HepG2 (cell line): ENCODE data around the gene ABCB8. TPM values are rescaled to one million over a fixed set of nuclear protein-coding genes. Genes with fewer than 3 reads are reported as not detected.

Source experiments
- ATAC-seq: fragments of 200-7000 bp; cut with Tn5 transposase; 3 replicates; pipeline ENCODE4 v1.9.1; 2020; ENCODE audit warnings: mild to moderate bottlenecking, moderate library complexity
- BruUV-seq: library from RNA; stranded (reverse); fragments of 400-500 nt; replicated peaks from 2 replicates; lab custom pipeline; 2021; lab: Mats Ljungman, UMichigan
- CTCF ChIA-PET: fragments of 300-600 bp; formaldehyde crosslinking; extraction: SDS; loops from one replicate; lab custom pipeline; 2021; ENCODE audit warnings: low total read pairs, inconsistent platforms, low intra/inter-chr PET ratio; lab: Yijun Ruan, JAX
- POLR2A ChIA-PET: fragments of 350-600 bp; sonication (Branson Sonifier 250); formaldehyde crosslinking; loops from one replicate; lab custom pipeline; 2020; ENCODE audit warnings: antibody characterized with exemption, inconsistent platforms; lab: Yijun Ruan, JAX
- DNase-seq: peaks from one replicate; pipeline ENCODE4 v3.0.0-alpha.2; 2015; ENCODE audit warnings: low spot score
- FAIRE-seq: peaks from 3 replicates; lab custom pipeline; 2011; peaks lifted over from hg19 to GRCh38; lab: Jason Lieb, UNC
- H2AFZ ChIP-seq: one replicate; pipeline ENCODE4 v1.6.1; 2011; ENCODE audit warnings: low read length, inconsistent platforms
- H3K27ac ChIP-seq: fragments of 300-600 bp; 3 replicates; pipeline ENCODE4 v1.8.0; 2011; ENCODE audit warnings: mixed run types, mild to moderate bottlenecking, mixed read lengths, low read length, inconsistent platforms; ENCODE audit not compliant: insufficient read depth; ENCODE audit errors: extremely low read length
- H3K27me3 ChIP-seq, 2 experiments: fragments of 200-600 bp in 1 of 2; 2 replicates in 1 of 2; 3 replicates in 1 of 2; pipeline versions ENCODE4 v1.6.0 to v1.8.0; 2011; ENCODE audit warnings: low read length in 2 of 2, mild to moderate bottlenecking in 2 of 2, moderate library complexity in 2 of 2, inconsistent platforms in 1 of 2; ENCODE audit not compliant: insufficient read depth in 2 of 2, control insufficient read depth in 1 of 2
- H3K36me3 ChIP-seq, 2 experiments: fragments of 200-600 bp in 1 of 2; replicated peaks in 1 of 2; 2 replicates in 1 of 2; 3 replicates in 1 of 2; pipeline versions ENCODE4 v1.5.1 to v1.8.0; 2011; ENCODE audit warnings: low read length in 2 of 2, inconsistent platforms in 1 of 2; ENCODE audit not compliant: insufficient read depth in 2 of 2, control insufficient read depth in 1 of 2
- H3K4me1 ChIP-seq: 2 replicates; pipeline ENCODE4 v1.5.1; 2012; ENCODE audit warnings: low read length, inconsistent platforms; ENCODE audit not compliant: insufficient read depth
- H3K4me2 ChIP-seq: 2 replicates; pipeline ENCODE4 v1.6.0; 2011; ENCODE audit warnings: low read depth, low read length, inconsistent platforms
- H3K4me3 ChIP-seq, 3 experiments: fragments of 200-600 bp in 1 of 3; sonication (generic), shearing (Covaris generic) in 1 of 3; replicated peaks in 1 of 3; 2 replicates each; pipeline ENCODE4 v1.5.1; 2011 to 2016; ENCODE audit warnings: low read length in 3 of 3, inconsistent platforms in 2 of 3, low read depth in 2 of 3, mild to moderate bottlenecking in 2 of 3, control low read depth in 1 of 3, mixed read lengths in 1 of 3; ENCODE audit not compliant: insufficient read depth in 1 of 3
- H3K79me2 ChIP-seq: one replicate; pipeline ENCODE4 v1.6.1; 2011; ENCODE audit warnings: low read length, inconsistent platforms; ENCODE audit not compliant: insufficient read depth
- H3K9ac ChIP-seq: 2 replicates; pipeline ENCODE4 v1.6.0; 2011; ENCODE audit warnings: mild to moderate bottlenecking, low read depth, low read length, inconsistent platforms; ENCODE audit not compliant: insufficient read depth
- H3K9me3 ChIP-seq: 2 replicates; pipeline ENCODE4 v1.5.1; 2012; ENCODE audit warnings: mild to moderate bottlenecking, low read length
- H4K20me1 ChIP-seq: 2 replicates; pipeline ENCODE4 v1.6.0; 2011; ENCODE audit warnings: inconsistent platforms, mild to moderate bottlenecking, low read length, moderate library complexity; ENCODE audit not compliant: insufficient read depth
- ARNTL ChIP-seq: sonication (generic); formaldehyde crosslinking; IDR thresholded peaks from 2 replicates; pipeline ENCODE4 v1.4.0; 2020; ENCODE audit warnings: mild to moderate bottlenecking, missing genetic modification reagents
- FOXP1 ChIP-seq, 2 experiments: fragments of 450-650 bp in 1 of 2; IDR thresholded peaks; 2 replicates each; pipeline ENCODE4 v1.6.1; 2017 to 2018; ENCODE audit warnings: antibody characterized with exemption in 1 of 2
- HMG20A ChIP-seq: IDR thresholded peaks from 2 replicates; pipeline ENCODE4 v1.6.1; 2016; ENCODE audit warnings: borderline replicate concordance
- HMGXB4 ChIP-seq, 2 experiments: sonication (generic) in 1 of 2; formaldehyde crosslinking in 1 of 2; IDR thresholded peaks; 2 replicates each; pipeline versions ENCODE4 v1.4.0 to v1.6.1; 2018 to 2020; ENCODE audit warnings: missing genetic modification reagents in 2 of 2, borderline replicate concordance in 1 of 2, low read depth in 1 of 2, mild to moderate bottlenecking in 1 of 2, missing biosample characterization in 1 of 2
- KAT8 ChIP-seq: IDR thresholded peaks from 2 replicates; pipeline ENCODE4 v1.6.1; 2016; ENCODE audit warnings: missing genetic modification reagents, missing compliant biosample characterization
- MYPOP ChIP-seq: sonication (generic); formaldehyde crosslinking; IDR thresholded peaks from 2 replicates; pipeline ENCODE4 v1.8.1; 2023; ENCODE audit warnings: mild to moderate bottlenecking, moderate library complexity, missing genetic modification reagents
- NFATC3 ChIP-seq: sonication (generic); formaldehyde crosslinking; IDR thresholded peaks from 2 replicates; pipeline ENCODE4 v1.5.1; 2020; ENCODE audit warnings: mild to moderate bottlenecking, missing genetic modification reagents
- SKI ChIP-seq: fragments of 450-650 bp; IDR thresholded peaks from one replicate; pipeline ENCODE4 v1.6.1; 2018; ENCODE audit warnings: mild to moderate bottlenecking; ENCODE audit not compliant: partially characterized antibody
- SMARCC2 ChIP-seq: fragments of 450-650 bp; IDR thresholded peaks from 2 replicates; pipeline ENCODE4 v1.6.1; 2017; ENCODE audit warnings: antibody characterized with exemption, mild to moderate bottlenecking
- SUZ12 ChIP-seq: fragments of 150-350 bp; IDR thresholded peaks from 2 replicates; pipeline ENCODE4 v1.6.1; 2014; ENCODE audit warnings: low read depth, low read length
- ZFP36L2 ChIP-seq: sonication (generic); formaldehyde crosslinking; IDR thresholded peaks from 2 replicates; pipeline ENCODE4 v1.4.0; 2020; ENCODE audit warnings: missing genetic modification reagents
- ZFP37 ChIP-seq: sonication (generic); formaldehyde crosslinking; IDR thresholded peaks from 2 replicates; pipeline ENCODE4 v1.4.0; 2020; ENCODE audit warnings: missing genetic modification reagents, borderline replicate concordance
- ZMYM3 ChIP-seq: sonication (generic); formaldehyde crosslinking; IDR thresholded peaks from 2 replicates; pipeline ENCODE4 v1.5.1; 2020; ENCODE audit warnings: mild to moderate bottlenecking, missing genetic modification reagents
- ZNF430 ChIP-seq: sonication (generic); formaldehyde crosslinking; IDR thresholded peaks from 2 replicates; pipeline ENCODE4 v1.9.0; 2021; ENCODE audit warnings: mild to moderate bottlenecking, missing genetic modification reagents
- ZNF558 ChIP-seq: sonication (generic); formaldehyde crosslinking; IDR thresholded peaks from 2 replicates; pipeline ENCODE4 v1.9.0; 2022; ENCODE audit warnings: mild to moderate bottlenecking, missing genetic modification reagents, borderline replicate concordance
- WGBS: methylation state at CpG from one replicate; pipeline ENCODE4 v1.1.6; 2017; ENCODE audit warnings: low lambda C conversion rate; 5-methylcytosine and 5-hydroxymethylcytosine counted together
- in situ Hi-C: cut with HindIII; loops from 2 replicates; pipeline ENCODE4 v1.10.0; 2017; ENCODE audit warnings: low pct_unique_long_range_greater_than_20kb; ENCODE audit not compliant: extremely low pct_ligation_motif_present
- intact Hi-C: fragments of 100-400 bp; cut with micrococcal nuclease; formaldehyde crosslinking; loops from one replicate; pipeline ENCODE4 v1.10.0; 2022; ENCODE audit not compliant: unreplicated experiment
- polyA plus RNA-seq, 8 experiments: library from polyadenylated mRNA; depleted of rRNA in 3 of 8; stranded (reverse) in 7 of 8; unstranded in 1 of 8; fragments of >200 nt; fragmentation: Illumina TruSeq in 4 of 8; extraction: Trizol in 4 of 8; gene quantifications; 2 replicates each; pipeline versions ENCODE4 v1.2.1 to v1.2.3, GENCODE V29; 2011 to 2016; ENCODE audit warnings: low read depth in 4 of 8, missing spikeins in 1 of 8, mixed read lengths in 1 of 8; ENCODE audit not compliant: insufficient read depth in 1 of 8
- total RNA-seq, 5 experiments: library from RNA; depleted of rRNA; stranded (reverse); fragments of >200 nt; fragmentation: Illumina TruSeq; extraction: Trizol; gene quantifications; 2 replicates each; pipeline ENCODE4 v1.2.3, GENCODE V29; 2016; ENCODE audit warnings: low read depth in 1 of 5

The ABCB8 gene
- total and polyA plus RNA-seq, 2 of the 13 experiments (the other 11 are each of a cell fraction or from before 2014, with no cell fraction given): 6.6 to 16.7 TPM

- Histone ChIP-seq H4K20me1 (no peaks in the 10 kb centered on the region), H3K9ac (peak overlapping the region; percentile 64), H3K27me3 (no peaks in the 10 kb centered on the region; a peak in 1 of 5 replicates), H3K36me3 (no peaks in the 10 kb centered on the region; a peak in 1 of 5 replicates), H3K4me2 (peak overlapping the region; percentile 98), H3K4me1 (peaks cover 78% of the 10 kb centered on the region), H3K27ac (peak overlapping the region; percentile 55), H3K79me2 (no peaks in the 10 kb centered on the region), H3K4me3 (peak overlapping the region; percentile 62 to 77 (median 76)), H3K9me3 (no peaks in the 10 kb centered on the region), H2AFZ (peak overlapping the region; percentile 23)
- DNase-seq: no peak
- ChIA-PET CTCF (no interaction called here), POLR2A (interaction anchor here (0.9 to 5.2 kb wide), 10 partner anchors 9 to 642 kb away, joined by 3 to 31 read pairs (median 6); partner anchors contain the start of genes ABCB8, ATG9B, CDK5 and FASTK)
- ATAC-seq: peak; percentile 44
- in situ Hi-C loops (no loop called here), intact Hi-C loops (no loop called here)
- no peak for FAIRE-seq
- BruUV-seq: no TSS peak
- WGBS: 0% methylated on average over 2 of the region's 18 CpGs
- TF ChIP-seq SMARCC2: no peak
- TF ChIP-seq SKI: no peak
- TF ChIP-seq NFATC3 (CRISPR knock-in tag): no peak
- no peak for TF ChIP-seq FOXP1 (IDR thresholded peaks at IDR 0.05)
- no peak for TF ChIP-seq FOXP1 (CRISPR knock-in tag; IDR thresholded peaks at IDR 0.05)
- no peak for TF ChIP-seq SUZ12
- TF ChIP-seq ZMYM3 (CRISPR knock-in tag): no peak
- 0 out of 2 replicates have a peak, but pooled peaks have one; percentile 50 for TF ChIP-seq MYPOP (CRISPR knock-in tag)
- TF ChIP-seq KAT8: 0 out of 2 replicates have a peak, but pooled peaks have one; percentile 24
- 0 out of 2 replicates have a peak, but pooled peaks have one; percentile 14 for TF ChIP-seq ARNTL
- TF ChIP-seq ZFP37: no peak
- no peak for TF ChIP-seq HMG20A (CRISPR knock-in tag)
- 0 out of 2 replicates have a peak, but pooled peaks have one; percentile 24 for TF ChIP-seq ZNF558
- no peak for TF ChIP-seq ZFP36L2 (CRISPR knock-in tag)
- 0 out of 4 replicates have a peak, but pooled peaks of 1 of the 2 experiments have one; percentile 43 for TF ChIP-seq HMGXB4 (CRISPR knock-in tag; IDR thresholded peaks at IDR 0.05; ENCODE audit: borderline replicate concordance in 1 of 2, low read depth in 1 of 2)
- TF ChIP-seq ZNF430: no peak
Measured at GRCh38 chr7:151010307-151011096, 17.7 kb upstream of the ABCB8 start.
